ENCODE results near the gene ZNF280B. TPM values are rescaled to one million over a fixed set of nuclear protein-coding genes. Genes with fewer than 3 reads are reported as not detected.
"Not testable (repeated sequence)": the region's sequence is repeated elsewhere in the genome, so short reads cannot be mapped to it uniquely, and the experiment has no call there.

Gene ZNF280B
- total RNA-seq, 1 experiment from 2014 or later = 2.0 TPM

DNA sequence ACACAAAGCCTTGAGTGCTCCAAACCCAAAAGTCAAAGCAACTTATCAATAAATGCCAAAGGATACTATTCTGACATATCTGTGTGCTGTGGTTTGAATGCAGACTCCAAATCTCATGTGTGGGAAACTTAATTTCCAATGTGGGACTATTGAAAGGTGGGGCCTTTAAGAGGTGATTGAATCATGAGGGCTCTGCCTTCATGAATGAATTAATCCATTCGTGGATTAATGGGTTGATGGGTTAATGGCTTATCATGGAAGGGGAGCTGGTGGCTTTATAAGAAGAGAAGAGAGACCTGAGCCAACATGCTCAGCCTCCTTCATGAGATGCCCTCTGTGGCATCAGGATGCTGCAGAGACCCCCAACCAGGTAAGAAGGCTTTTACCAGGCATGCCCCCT, 28.4 kb upstream of the ZNF280B start:
- in situ Hi-C loops (cut with HindIII; ENCODE audit: low sequenced_read_pairs) = no loop called here

DNA sequence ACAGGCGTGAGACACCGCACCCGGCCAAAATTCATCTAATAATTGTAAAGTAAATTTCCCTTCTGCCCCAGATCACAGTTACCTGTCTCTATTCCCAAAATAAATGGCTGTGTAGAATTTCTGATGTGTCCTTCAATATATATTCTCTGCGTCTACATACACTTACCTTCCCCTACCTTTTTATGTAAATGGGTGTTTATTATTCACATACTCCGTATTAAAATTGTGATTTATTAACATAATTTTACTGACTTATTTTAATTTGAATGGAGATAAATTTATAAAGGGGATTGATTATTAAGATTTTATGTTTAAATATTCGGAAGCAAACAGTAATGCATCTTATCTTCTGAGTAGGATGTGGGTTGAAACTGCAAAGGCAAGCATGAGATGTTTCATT, 28.0 kb upstream of the ZNF280B start:
- no peak for DNase-seq (ENCODE audit: low spot score)
- in situ Hi-C loops (cut with HindIII; ENCODE audit: low sequenced_read_pairs) = no loop called here

More for the DNA sequence above, 28.4 kb upstream of the ZNF280B start:
- DNase-seq (ENCODE audit: low spot score) = no peak

DNA sequence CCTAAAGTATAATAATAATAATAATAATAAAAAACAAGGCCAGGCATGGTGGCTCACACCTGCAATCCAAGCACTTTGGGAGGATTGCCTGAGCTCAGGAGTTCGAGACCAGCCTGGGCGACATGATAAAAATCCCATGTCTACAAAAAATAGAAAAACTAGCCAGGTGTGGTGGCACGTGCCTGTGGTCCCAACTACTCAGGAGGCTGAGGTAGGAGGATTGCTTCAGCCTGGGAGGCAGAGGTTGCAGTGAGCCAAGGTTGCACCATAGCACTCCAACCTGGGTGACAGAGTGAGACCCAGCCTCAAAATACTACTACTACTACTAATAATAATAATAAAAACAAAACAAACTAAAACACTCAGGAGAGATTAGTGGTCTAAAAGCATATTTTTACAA, 27.1 kb upstream of the ZNF280B start:
- DNase-seq (ENCODE audit: low spot score) = no peak
- in situ Hi-C loops (cut with HindIII; ENCODE audit: low sequenced_read_pairs) = no loop called here

DNA sequence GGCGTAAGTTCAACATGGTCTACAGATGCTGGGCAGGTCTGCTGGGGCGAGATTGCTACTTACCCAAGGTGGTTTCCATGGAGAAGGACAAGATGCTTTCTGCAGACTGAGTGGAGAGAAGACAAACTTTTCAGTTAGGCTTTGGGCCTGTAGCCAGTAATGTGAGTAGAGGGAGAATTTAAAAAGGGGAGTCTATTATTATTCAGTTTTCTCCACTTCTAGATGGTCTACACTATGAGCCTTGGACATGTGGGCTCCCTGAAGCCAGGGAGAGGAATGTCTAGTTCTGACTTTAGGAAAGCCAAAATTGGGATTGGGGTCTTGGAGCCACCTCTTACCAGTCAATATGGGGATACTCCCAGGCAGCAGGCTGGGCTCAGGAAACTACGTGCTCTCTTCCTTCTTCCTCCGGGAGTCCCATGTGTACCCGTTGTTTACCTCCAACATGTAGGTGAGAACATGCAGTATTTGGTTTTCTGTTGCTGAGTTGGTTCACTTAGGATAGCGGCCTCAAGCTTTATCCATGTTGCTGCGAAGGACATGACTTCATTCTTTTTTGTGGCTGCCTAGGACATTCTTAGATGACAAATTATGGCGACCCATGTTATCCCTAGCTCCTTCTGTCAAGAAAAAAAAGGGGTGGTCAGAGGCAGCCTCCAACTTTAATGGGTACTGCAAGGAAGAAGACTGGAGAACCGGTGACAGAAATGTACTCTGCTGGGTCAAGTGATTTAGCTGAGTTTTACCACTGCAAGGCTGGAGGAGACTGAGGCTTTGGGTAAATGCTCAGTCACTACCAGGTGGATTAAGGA, 26.3 kb upstream of the ZNF280B start:
- in situ Hi-C loops (cut with HindIII; ENCODE audit: low sequenced_read_pairs) = no loop called here
- no peak for DNase-seq (ENCODE audit: low spot score)

DNA sequence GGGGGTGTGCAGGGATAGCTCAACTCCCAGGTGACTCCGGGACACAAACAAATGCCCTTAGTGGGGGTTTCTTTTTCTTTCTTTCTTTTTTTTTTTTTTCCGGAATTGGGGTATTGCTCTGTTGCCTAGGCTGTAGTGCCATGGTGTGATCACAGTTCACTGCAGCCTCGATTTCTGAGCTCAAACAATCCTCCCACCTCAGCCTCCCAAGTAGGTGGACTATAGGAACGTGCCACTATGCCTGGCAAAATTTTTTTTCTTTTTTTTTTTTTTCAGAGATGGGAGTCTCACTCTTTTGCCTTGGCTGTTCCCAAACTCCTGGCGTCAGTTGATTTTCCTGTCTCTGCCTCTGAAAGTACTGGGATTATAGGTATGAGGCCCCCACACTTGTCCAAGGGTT, 25.3 kb upstream of the ZNF280B start:
- in situ Hi-C loops (cut with HindIII; ENCODE audit: low sequenced_read_pairs) = no loop called here
- DNase-seq (ENCODE audit: low spot score) = no peak

DNA sequence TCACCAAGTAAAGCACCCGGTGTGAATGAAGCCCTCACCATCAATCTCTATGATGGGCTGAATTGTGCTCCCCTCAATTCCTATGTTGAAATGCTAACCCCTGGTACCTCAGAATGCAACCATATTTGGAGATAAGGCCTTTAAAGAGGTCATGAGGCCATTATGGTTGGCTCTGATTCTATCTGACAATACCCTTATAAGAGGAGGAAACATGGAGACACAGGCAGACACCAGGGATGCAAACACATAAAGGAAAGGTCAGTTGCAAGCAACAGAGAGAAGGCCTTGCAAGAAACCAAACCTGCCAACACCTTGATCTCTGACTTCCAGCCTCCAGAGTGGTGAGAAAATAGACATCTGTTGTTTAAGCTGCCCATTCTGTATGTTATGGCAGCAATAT, 24.9 kb upstream of the ZNF280B start:
- in situ Hi-C loops (cut with HindIII; ENCODE audit: low sequenced_read_pairs) = no loop called here
- DNase-seq (ENCODE audit: low spot score) = no peak

DNA sequence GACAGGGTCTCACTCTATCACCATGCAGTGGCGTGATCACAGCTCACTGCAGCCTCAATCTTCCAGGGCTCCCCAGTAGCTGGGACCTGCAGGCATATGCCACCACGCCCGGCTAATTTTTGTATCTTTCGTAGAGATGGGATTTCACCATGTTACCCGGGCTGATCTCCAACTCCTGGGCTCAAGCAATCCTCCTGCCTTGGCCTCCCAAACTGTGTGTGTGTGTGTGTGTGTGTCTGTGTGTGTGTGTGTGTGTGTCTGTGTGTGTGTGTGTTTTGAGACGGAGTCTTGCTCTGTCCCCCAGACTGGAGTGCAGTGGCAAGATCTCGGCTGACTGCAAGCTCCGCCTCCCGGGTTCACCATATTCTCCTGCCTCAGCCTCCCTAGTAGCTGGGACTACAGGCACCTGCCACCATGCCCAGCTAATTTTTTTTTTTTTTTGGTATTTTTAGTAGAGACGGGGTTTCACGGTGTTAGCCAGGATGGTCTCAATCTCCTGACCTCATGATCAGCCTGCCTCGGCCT, 24.1 kb upstream of the ZNF280B start:
- not testable (repeated sequence) for DNase-seq (ENCODE audit: low spot score)

DNA sequence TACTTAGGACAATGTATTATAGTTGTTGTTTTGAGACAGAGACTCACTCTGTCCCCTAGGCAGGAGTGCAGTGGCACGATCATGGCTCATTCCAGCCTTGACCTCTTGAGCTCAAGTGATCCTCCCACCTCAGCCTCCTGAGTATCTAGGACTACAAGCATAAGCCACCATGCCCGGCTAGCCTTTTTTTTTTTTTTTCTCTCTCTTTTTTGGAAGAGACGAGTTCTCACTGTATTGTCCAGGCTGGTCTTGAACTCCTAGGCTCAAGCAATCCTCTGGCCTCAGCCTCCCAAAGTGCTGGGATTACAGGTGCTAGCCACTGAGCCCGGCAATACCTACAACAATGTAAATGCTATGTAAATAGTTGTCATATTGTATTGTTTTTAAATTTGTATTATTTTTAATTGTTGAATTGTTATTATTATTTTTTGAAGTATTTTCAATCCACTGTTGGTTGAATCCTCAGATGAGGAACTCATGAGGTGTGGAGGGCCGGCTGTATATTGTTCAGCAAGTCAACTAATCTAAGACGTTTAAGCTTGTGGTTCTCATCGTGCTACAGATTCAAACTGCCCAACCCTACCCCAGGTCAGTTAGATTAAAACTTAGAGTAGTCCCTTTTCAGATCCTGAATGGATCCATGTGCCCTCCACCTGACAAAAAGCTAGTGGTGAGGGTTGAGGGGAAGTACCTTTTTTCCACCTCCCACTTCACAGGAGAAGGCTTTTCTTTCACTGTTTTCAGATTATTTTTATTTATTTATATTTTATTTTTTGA, 23.4 kb upstream of the ZNF280B start:
- in situ Hi-C loops (cut with HindIII; ENCODE audit: low sequenced_read_pairs) = no loop called here
- no peak for DNase-seq (ENCODE audit: low spot score)

More for the DNA sequence above, 24.1 kb upstream of the ZNF280B start:
- in situ Hi-C loops (cut with HindIII; ENCODE audit: low sequenced_read_pairs) = not testable (repeated sequence)

DNA sequence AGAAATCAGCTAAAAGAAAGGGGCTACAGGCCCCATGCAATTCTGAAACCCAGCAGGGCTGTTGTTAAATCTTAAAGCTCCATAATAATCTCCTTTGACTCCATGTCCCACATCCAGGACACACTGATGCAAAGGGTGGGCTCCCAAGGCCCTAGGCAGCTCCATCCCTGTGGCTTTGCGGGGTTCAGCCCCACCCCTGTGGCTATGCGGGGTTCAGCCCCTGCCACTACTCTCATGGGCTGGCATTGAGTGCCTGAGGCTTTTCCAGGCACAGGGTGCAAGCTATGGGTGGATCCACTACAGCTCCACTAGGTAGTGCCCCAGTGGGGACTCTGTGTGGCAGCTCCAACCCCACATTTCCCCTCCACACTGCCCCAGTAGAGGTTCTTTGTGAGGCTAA, 20.2 kb upstream of the ZNF280B start:
- in situ Hi-C loops (cut with HindIII; ENCODE audit: low sequenced_read_pairs) = no loop called here

DNA sequence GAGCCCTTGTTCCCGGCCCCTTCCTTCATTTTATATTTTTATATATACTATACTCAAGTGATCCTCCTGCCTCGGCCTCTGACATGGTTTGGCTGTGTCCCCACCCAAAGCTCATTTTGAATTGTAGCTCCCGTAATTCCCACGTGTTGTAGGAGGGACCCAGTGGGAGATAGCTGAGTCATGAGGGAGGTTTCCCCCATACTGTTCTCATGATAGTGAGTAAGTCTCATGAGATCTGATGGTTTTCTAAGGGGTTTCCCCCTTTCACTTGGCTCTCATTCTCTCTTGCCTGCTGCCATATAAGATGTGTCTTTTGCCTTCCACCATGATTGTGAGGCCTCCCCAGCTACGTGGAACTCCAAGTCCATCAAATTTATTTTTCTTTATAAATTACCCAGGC, 18.8 kb upstream of the ZNF280B start:
- in situ Hi-C loops (cut with HindIII; ENCODE audit: low sequenced_read_pairs) = no loop called here
- DNase-seq (ENCODE audit: low spot score) = no peak

More for the DNA sequence above, 20.2 kb upstream of the ZNF280B start:
- DNase-seq (ENCODE audit: low spot score) = no peak

DNA sequence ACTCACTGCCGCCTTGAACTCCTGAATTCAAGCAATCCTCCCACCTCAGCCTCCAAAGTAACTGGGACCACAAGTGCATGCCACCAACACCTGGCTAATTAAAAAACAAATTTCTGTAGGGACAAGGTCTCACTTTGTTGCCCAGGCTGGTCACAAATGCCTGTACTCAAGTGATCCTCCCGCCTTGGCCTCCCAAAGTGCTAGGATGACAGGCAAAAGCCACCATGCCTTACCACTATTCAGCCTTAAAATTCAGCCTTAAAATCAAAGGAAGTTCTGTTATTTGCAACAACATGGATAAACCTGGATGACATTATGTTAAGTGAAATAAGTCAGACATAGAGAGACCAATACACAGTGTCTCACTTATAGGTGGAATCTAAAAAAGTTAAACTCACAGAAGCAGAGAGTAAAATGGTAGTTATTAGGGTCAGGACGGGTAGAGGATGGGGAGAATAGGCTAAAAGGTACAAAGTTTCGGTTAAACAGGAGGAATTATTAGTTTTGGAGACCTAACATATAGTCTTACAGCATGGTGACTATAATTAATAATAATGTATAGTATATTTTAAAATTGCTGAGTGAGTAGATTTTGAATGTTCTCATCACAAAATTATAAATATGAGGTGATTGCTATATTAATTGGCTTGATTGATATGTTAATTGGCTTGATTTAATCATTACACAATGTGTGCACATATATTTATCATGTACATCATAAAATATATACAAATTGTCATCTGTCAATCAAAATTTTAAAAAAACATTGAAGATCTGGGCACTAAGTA, 17.8 kb upstream of the ZNF280B start:
- in situ Hi-C loops (cut with HindIII; ENCODE audit: low sequenced_read_pairs) = no loop called here
- DNase-seq (ENCODE audit: low spot score) = no peak

DNA sequence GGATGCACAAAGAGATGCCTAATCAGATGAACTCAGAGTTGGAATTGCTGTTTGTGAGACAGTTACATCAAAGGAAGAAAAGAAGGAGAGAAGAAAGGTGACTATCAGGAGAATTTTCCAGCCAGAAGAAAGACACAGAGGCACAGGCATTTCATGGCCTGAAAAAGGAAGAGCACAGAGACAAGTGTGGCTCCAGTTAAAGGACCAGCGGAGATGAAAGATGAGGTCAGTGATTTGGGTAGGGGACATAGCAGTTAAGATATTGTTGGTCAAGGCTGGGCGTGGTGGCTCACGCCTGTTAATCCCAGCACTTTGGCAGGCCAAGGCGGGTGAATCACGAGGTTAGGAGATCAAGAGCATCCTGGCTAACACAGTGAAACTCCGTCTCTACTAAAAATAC, 15.0 kb upstream of the ZNF280B start:
- in situ Hi-C loops (cut with HindIII; ENCODE audit: low sequenced_read_pairs) = no loop called here
- DNase-seq (ENCODE audit: low spot score) = no peak

DNA sequence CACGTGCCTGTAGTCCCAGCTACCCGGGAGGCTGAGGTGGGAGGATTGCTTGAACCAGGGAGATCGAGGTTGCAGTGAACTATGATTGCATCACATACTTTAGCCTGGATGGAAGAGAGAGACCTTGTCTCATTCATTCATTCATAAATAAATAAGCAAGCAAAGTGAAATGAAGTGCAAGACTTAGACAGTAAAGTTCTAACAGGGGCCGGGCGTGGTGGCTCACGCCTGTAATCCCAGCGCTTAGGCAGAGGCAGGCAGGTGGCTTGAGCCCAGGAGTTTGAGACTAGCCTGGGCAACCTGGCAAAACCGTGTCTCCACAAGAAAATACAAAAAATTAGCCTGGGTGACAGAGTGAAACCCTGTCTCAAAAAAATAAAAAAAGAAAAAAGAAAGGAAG, 13.1 kb upstream of the ZNF280B start:
- in situ Hi-C loops (cut with HindIII; ENCODE audit: low sequenced_read_pairs) = no loop called here
- DNase-seq (ENCODE audit: low spot score) = no peak

DNA sequence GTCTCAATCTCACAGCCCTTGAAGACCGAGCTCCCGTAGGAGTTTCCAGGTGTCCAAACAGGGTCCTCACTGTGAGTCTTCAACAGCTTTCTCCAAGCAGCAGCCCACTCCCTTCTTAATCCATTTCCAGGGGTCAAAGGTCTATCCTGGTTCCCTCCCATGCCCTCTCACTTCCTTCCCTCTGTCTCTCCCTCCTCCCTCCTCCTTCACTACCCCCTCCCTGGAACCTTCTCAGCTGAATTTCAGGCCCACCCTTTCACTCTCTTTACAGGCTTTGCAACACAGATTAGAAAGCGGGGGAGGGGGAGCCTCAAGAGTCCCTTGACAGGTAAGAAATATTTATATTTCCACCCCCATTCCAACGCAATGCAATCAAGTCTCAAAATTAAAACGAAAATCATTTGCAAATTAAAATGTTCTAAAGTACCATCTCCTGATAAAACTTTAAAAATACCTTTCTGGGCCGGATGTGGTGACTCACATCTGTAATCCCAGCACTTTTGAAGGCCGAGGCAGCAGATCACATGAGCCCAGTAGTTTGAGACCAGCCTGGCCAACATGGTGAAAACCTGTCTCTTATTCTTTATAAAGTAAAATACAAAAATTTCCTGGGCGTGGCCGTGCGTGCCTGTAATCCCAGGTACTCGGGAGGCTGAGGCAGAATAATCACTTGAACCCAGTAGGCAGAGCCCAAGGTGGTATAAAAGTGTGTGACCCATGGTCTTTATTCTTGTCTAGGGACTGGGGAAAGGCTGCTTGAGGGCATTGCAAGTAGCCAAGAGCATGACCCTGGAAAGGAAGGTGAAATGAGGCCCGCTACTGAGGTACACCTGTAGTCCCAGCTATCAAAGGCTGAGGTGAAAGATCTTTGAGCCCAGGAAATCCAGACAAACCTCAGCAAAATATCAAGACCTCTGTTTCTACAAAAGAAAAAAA, 12.4 kb upstream of the ZNF280B start:
- DNase-seq (ENCODE audit: low spot score) = no peak
- in situ Hi-C loops (cut with HindIII; ENCODE audit: low sequenced_read_pairs) = no loop called here

DNA sequence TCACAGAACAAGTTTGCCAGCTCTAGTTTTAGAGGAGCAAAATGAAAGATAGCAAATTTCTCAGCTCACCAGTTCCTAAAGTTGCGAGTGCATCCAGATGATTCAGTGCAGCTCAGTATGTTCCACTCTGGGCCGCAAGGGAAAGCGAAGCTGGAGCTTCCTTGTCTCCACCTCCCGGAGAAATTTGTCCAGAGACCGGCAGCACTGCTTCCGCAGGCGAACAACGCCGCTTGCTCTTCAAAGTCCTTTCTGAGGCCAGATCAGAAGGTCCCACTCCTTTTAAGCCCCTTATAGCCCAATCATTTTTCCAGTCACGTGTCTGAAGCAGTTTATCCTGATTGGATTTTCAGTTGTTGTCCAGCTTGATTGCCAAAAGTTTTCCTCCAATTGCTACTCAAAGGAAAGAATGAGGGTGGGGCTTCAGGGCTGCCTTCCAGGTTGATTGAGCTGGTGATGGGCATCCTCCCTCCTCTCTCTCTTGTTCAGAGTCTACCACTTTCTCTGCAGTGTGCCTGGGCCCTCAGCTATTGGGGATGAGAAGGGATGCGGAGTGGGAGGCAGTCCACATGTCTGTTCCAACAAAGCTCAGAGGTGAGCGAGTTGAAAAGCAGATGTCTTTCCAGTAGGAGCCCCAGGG, 11.6 kb upstream of the ZNF280B start, which contains the start of gene ZNF280A:
Gene ZNF280A, minus strand, starts transcription at position 251 of the 637 bp plus-strand sequence. CDS start 4,640 bp downstream, outside the sequence.
- in situ Hi-C loops (cut with HindIII; ENCODE audit: low sequenced_read_pairs) = no loop called here
- DNase-seq (ENCODE audit: low spot score) = no peak

DNA sequence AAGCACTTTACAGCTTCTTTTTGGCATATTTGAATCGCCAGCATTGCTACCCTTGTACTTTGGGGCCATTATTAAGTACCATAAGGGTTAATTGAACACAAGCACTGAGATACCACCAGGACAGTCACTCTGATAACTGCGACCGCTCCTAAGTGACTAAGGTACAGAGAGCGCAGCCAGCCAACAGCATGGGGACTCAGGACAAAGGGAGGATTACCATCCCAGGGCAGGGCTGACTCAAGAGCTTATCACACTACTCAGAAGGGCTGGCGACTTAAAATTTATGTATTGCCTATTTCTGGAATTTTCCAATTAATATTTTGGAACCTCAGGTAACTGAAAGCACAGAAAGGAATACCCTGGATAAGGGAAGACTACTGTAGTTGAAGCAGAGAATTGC, 11.0 kb upstream of the ZNF280B start:
- DNase-seq (ENCODE audit: low spot score) = no peak
- in situ Hi-C loops (cut with HindIII; ENCODE audit: low sequenced_read_pairs) = no loop called here

DNA sequence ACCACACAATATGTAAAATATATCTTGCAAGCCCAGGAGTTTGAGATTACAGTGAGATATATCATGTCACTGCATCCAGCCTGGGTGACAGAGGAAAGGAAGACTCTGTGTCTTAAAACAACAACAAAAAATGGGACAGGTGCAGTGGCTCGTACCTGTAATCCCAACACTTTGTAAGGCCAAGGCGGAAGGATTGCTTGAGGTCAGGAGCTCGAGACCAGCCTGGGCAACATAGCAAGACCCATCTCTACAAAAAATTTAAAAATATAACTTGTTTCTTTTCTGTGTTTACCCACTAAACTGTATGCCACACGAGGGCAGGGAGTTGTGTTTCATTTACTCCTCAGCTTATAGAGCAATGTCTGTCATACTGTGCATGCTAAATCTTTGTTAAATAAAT, 8.4 kb upstream of the ZNF280B start:
- DNase-seq (ENCODE audit: low spot score) = no peak
- in situ Hi-C loops (cut with HindIII; ENCODE audit: low sequenced_read_pairs) = no loop called here

DNA sequence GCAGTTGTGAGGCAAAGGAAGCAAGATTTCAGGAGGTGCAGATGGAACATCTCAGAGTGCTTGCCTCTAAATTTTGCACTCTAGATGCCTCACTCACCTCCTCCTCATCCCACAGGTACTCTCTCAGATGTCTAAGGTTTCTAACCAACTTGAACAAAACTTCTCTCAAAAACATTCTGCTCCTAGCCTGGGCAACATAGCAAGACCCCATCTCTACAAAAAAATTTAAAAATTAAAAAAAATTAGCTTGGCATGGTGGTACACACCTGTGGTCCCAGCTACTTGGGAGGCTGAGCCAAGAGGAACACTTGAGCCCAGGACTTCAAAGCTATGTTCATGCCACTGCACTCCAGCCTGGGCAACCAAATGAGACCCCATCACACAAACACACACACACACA, 7.3 kb upstream of the ZNF280B start:
- in situ Hi-C loops (cut with HindIII; ENCODE audit: low sequenced_read_pairs) = no loop called here
- DNase-seq (ENCODE audit: low spot score) = no peak
